CD4-positive, CD25-positive, alpha-beta regulatory T cell (primary cell): ENCODE results near the gene C10orf90. TPM values are rescaled to one million over a fixed set of nuclear protein-coding genes. Genes with fewer than 3 reads are reported as not detected.

ENCODE experiments used
- ATAC-seq, 2 donors: fragments of 150-1000 bp; cut with Tn5 transposase; one replicate each; pipeline ENCODE4 v1.10.0; 2021; ENCODE audit warnings: low read depth in 2 of 2, moderate number of reproducible peaks in 2 of 2, moderate library complexity in 1 of 2
- DNase-seq, 3 donors: peaks; one replicate each; pipeline versions ENCODE4 v3.0.0 to v3.0.0-alpha.2; 2012 to 2022; ENCODE audit warnings: mixed read lengths in 1 of 3
- H3K27ac ChIP-seq: one replicate; pipeline ENCODE4 v1.7.0; 2013; ENCODE audit warnings: mild to moderate bottlenecking, low read length; ENCODE audit not compliant: insufficient read depth, poor library complexity, severe bottlenecking
- H3K27me3 ChIP-seq: one replicate; pipeline ENCODE4 v1.7.0; 2013; ENCODE audit warnings: low read length; ENCODE audit not compliant: control insufficient read depth, insufficient read depth
- H3K36me3 ChIP-seq: one replicate; pipeline ENCODE4 v1.7.0; 2013; ENCODE audit warnings: mild to moderate bottlenecking, low read length, moderate library complexity; ENCODE audit not compliant: control insufficient read depth, insufficient read depth
- H3K4me1 ChIP-seq: 2 replicates; pipeline ENCODE4 v1.7.0; 2013; ENCODE audit warnings: mild to moderate bottlenecking, low read length; ENCODE audit not compliant: insufficient read depth, control insufficient read depth, poor library complexity, severe bottlenecking
- H3K4me3 ChIP-seq: one replicate; pipeline ENCODE4 v1.7.0; 2013; ENCODE audit warnings: low read depth, mild to moderate bottlenecking, low read length, moderate library complexity
- H3K9me3 ChIP-seq, 2 experiments: 1 replicate in 1 of 2; 2 replicates in 1 of 2; pipeline ENCODE4 v1.7.0; 2013; ENCODE audit warnings: low read length in 2 of 2, mild to moderate bottlenecking in 1 of 2, moderate library complexity in 1 of 2; ENCODE audit not compliant: control insufficient read depth in 2 of 2
- H3K27ac Mint-ChIP-seq, 3 donors: one replicate each; pipeline ENCODE4 v1.8.0; 2020 to 2022; ENCODE audit warnings: mild to moderate bottlenecking in 3 of 3, mixed read lengths in 3 of 3, moderate library complexity in 2 of 3
- H3K27me3 Mint-ChIP-seq: one replicate; pipeline ENCODE4 v1.8.0; 2022; ENCODE audit warnings: mild to moderate bottlenecking, mixed read lengths
- H3K36me3 Mint-ChIP-seq: one replicate; pipeline ENCODE4 v1.8.0; 2020; ENCODE audit warnings: mixed read lengths
- H3K4me1 Mint-ChIP-seq, 4 donors: one replicate each; pipeline ENCODE4 v1.8.0; 2020 to 2022; ENCODE audit warnings: mixed read lengths in 4 of 4, mild to moderate bottlenecking in 1 of 4
- H3K4me3 Mint-ChIP-seq, 4 donors: one replicate each; pipeline ENCODE4 v1.8.0; 2020 to 2022; ENCODE audit warnings: mild to moderate bottlenecking in 4 of 4, mixed read lengths in 4 of 4, moderate library complexity in 3 of 4
- H3K9me3 Mint-ChIP-seq, 7 donors: one replicate each; pipeline ENCODE4 v1.8.0; 2020 to 2022; ENCODE audit warnings: mixed read lengths in 7 of 7, mild to moderate bottlenecking in 3 of 7, moderate library complexity in 2 of 7
- polyA plus RNA-seq, 4 donors: library from polyadenylated mRNA; unstranded; fragments of 300-500 nt; fragmentation: Illumina TruSeq; gene quantifications; one replicate each; pipeline ENCODE4 v1.2.3, GENCODE V29; 2021
- total RNA-seq: library from RNA; stranded (reverse); gene quantifications from one replicate; pipeline ENCODE4 v1.2.3, GENCODE V29; 2022

The C10orf90 gene
- total and polyA plus RNA-seq, 5 donors from 2014 or later, result not detected

DNA sequence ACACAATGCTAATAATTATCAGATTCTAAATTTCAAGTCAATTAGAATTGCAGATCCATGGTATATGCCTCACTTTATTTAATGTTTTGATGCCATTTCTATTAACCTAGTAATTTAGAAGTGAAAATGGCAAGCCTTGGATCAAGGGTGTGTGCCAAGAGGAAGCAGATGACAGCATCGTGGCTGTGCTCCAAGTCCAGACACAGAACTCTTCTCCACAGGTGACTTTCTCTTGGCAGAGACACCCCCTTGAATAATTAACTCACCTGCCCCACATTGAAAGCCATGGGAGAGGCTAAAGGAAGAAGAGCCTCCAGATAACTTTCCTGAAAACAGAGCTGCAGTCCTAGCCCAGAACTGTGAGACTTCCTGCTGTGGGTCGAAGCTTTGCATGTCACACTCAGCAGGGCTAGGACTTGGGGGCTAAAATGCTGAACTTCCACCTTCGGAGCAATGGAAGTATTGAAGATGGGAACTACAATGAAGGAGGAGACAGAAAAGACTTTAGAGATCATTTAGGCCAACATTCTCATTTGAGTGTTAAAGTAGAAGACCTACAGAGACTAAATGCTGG is 996 bp upstream of the C10orf90 start:
- no peak overlapping the region for H3K27ac ChIP-seq
- H3K36me3 ChIP-seq, result no peaks in the 10 kb centered on the region
- Mint-ChIP-seq H3K4me1 (peaks cover 0 to 15% (median 0%) of the 10 kb centered on the region in 4 donors), H3K27ac (no peak overlapping the region), H3K27me3 (peaks cover 4% of the 10 kb centered on the region), H3K9me3 (peaks cover 0 to 5% (median 2%) of the 10 kb centered on the region in 7 donors), H3K4me3 (peak overlapping the region in 1 of 4 donors; percentile 44), H3K36me3 (no peaks in the 10 kb centered on the region)
- H3K4me3 ChIP-seq, result peak overlapping the region; percentile 4
- H3K27me3 ChIP-seq, result no peaks in the 10 kb centered on the region
- no peak for ATAC-seq
- no peaks in the 10 kb centered on the region for H3K4me1 ChIP-seq
- no peaks in the 10 kb centered on the region for H3K9me3 ChIP-seq
- no peak for DNase-seq

DNA sequence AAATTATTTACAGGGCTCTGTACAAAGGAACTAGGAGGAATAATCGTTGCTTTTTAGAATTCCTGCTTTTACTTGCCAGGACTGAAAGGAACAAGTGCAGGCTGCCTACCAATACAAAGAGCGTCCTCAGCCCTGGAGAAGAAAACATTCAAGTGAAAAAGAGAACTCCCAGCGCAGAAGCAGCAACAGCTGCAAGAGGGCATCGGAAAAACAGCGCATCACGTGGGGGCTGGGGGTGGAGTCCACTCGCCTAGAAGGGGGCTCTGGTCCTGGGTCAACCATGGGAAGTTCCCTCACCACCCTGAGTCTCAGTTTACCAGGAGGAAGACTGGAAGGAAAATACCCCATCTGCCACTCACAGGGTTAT is 385 bp upstream of the C10orf90 start:
- DNase-seq, result no peak
- H3K36me3 ChIP-seq, result no peaks in the 10 kb centered on the region
- no peaks in the 10 kb centered on the region for H3K9me3 ChIP-seq
- Mint-ChIP-seq H3K4me3 (peak overlapping the region in 2 of 4 donors; percentile 40 to 62), H3K36me3 (no peaks in the 10 kb centered on the region), H3K27ac (no peak overlapping the region), H3K27me3 (peaks cover 4% of the 10 kb centered on the region), H3K9me3 (peaks cover 0 to 5% (median 2%) of the 10 kb centered on the region in 7 donors), H3K4me1 (peaks cover 0 to 15% (median 0%) of the 10 kb centered on the region in 4 donors)
- no peak for ATAC-seq
- peak overlapping the region; percentile 4 for H3K4me3 ChIP-seq
- no peaks in the 10 kb centered on the region for H3K27me3 ChIP-seq
- no peaks in the 10 kb centered on the region for H3K4me1 ChIP-seq
- no peak overlapping the region for H3K27ac ChIP-seq

DNA sequence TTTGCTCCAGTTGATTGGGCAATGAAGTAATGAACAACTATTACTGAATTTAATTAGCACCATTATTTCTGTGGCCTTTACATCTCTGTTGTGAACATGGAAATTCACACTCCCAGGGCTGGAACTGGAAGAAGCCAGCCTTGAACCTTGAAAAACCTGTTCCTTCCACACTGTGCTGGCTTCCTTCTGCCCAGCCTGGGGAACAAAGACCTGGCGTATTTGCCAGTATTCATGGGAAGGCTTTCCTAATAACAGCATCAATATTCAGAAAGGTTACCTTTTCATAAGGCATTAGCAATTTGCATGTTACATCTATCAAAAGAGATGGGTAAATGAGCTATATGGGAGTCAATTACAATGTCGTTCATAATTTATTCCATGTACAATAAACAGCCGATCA is 1.3 kb downstream of the C10orf90 start:
- Mint-ChIP-seq H3K27ac (no peak overlapping the region), H3K27me3 (peaks cover 6% of the 10 kb centered on the region), H3K4me1 (peaks cover 0 to 15% (median 2%) of the 10 kb centered on the region in 4 donors), H3K9me3 (peaks cover 0 to 5% (median 0%) of the 10 kb centered on the region in 7 donors), H3K4me3 (no peak overlapping the region), H3K36me3 (no peaks in the 10 kb centered on the region)
- H3K4me1 ChIP-seq, result no peaks in the 10 kb centered on the region
- H3K27me3 ChIP-seq, result no peaks in the 10 kb centered on the region
- H3K27ac ChIP-seq, result no peak overlapping the region
- ATAC-seq, result no peak
- no peaks in the 10 kb centered on the region for H3K36me3 ChIP-seq
- no peak for DNase-seq
- H3K9me3 ChIP-seq, result no peaks in the 10 kb centered on the region
- no peak overlapping the region for H3K4me3 ChIP-seq

DNA sequence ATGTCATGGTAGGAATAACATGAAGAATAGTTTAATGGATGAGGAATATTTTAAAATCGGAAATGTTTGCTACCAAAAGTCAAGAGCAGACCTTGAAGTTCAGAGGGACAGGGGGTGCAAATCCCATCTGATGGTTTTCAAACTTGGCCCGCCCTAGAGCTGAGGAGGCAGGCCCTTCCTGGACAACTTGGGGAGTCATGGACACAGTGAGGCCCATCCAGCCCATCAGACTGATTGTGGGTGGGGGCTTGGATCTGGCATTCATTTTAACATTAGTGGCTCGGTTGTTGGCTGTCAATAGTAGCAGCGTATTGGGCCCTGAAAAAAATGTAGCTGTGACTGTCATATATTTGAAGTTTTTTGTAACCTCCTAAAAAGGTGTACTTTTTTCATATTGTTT is 2.0 kb downstream of the C10orf90 start:
- no peak overlapping the region for H3K27ac Mint-ChIP-seq

DNA sequence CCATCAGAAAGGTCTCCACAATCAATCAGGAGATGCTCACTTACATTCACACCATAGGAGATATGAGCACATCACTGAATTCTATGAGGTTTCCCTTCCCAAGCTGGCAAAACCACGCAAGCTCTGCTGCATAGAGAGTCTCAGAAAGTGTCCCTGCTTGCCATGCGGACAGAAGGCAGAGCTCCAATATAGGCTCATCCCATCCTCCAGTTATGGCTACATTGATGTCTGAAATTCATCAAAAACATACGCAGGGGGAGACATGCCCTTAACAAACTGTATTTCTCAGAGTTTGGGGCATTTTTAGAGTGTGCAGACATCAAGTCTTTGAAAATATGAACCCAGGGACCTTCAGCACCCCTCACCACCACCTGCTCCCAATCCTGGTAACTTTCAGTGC is 2.9 kb downstream of the C10orf90 start:
- Mint-ChIP-seq H3K4me1 (peaks cover 0 to 27% (median 2%) of the 10 kb centered on the region in 4 donors), H3K27me3 (peaks cover 6% of the 10 kb centered on the region), H3K36me3 (no peaks in the 10 kb centered on the region), H3K27ac (no peak overlapping the region), H3K9me3 (peaks cover 0 to 5% (median 0%) of the 10 kb centered on the region in 7 donors), H3K4me3 (no peak overlapping the region)
- Histone ChIP-seq H3K36me3 (no peaks in the 10 kb centered on the region), H3K27ac (no peak overlapping the region), H3K27me3 (no peaks in the 10 kb centered on the region), H3K9me3 (no peaks in the 10 kb centered on the region), H3K4me3 (no peak overlapping the region), H3K4me1 (no peaks in the 10 kb centered on the region)
- DNase-seq (no peak), ATAC-seq (no peak)

More for the DNA sequence above, 2.0 kb downstream of the C10orf90 start:
- no peak overlapping the region for H3K4me3 Mint-ChIP-seq
- Histone ChIP-seq H3K36me3 (no peaks in the 10 kb centered on the region), H3K4me3 (no peak overlapping the region), H3K9me3 (no peaks in the 10 kb centered on the region), H3K27ac (no peak overlapping the region), H3K27me3 (no peaks in the 10 kb centered on the region), H3K4me1 (no peaks in the 10 kb centered on the region)
- peaks cover 0 to 18% (median 2%) of the 10 kb centered on the region in 4 donors for H3K4me1 Mint-ChIP-seq
- no peaks in the 10 kb centered on the region for H3K36me3 Mint-ChIP-seq
- ATAC-seq (no peak), DNase-seq (no peak)
- peaks cover 0 to 5% (median 0%) of the 10 kb centered on the region in 7 donors for H3K9me3 Mint-ChIP-seq
- H3K27me3 Mint-ChIP-seq, result peaks cover 6% of the 10 kb centered on the region

DNA sequence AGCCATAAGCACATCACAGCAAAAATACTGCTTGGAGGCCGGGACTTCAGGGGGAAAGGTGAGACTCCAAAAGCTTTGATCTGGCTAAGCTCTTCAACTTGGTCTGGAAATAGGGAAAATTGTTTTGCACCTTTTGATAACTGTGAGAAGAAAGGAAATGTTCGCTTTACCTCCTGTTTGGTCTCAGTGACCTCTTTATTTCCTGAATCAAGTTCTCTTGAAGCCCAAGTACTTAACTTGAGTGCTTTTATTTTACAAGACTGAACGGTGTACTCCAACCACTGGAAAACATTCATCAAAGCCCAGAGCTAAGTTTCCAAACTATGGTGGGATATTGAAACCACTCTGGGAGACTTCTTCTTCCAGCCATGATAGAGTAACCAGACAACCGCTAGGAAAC is 5.3 kb downstream of the C10orf90 start:
- Histone ChIP-seq H3K9me3 (no peaks in the 10 kb centered on the region), H3K4me3 (no peak overlapping the region), H3K36me3 (no peaks in the 10 kb centered on the region), H3K27ac (no peak overlapping the region), H3K4me1 (no peaks in the 10 kb centered on the region), H3K27me3 (no peaks in the 10 kb centered on the region)
- Mint-ChIP-seq H3K9me3 (no peaks in the 10 kb centered on the region), H3K36me3 (no peaks in the 10 kb centered on the region), H3K4me3 (no peak overlapping the region), H3K27ac (no peak overlapping the region), H3K4me1 (peaks cover 0 to 13% (median 2%) of the 10 kb centered on the region in 4 donors), H3K27me3 (peaks cover 6% of the 10 kb centered on the region)
- no peak for DNase-seq
- ATAC-seq, result no peak

DNA sequence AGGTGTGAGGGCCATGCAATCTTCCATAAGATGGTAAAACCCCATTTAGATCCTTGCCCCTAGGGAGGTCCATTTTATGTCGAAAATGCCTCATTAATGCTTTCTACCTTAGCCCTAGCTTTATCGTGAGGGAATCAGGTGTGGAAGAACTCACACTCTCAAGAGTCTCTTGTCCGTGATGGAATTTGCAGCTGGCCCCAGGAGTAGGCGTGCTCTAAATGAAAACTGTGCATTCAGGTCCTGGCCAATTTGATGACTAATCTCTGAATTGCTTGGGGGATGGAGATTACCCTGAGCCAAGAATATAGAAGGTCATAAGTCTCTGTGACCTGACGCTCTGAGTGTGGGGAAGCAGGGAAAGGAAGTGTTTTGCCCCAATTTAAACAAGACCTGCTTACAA is 6.6 kb downstream of the C10orf90 start:
- H3K4me1 Mint-ChIP-seq, result peaks cover 0 to 13% (median 2%) of the 10 kb centered on the region in 4 donors
- H3K4me3 Mint-ChIP-seq, result no peak overlapping the region
- no peaks in the 10 kb centered on the region for H3K4me1 ChIP-seq
- H3K9me3 Mint-ChIP-seq, result no peaks in the 10 kb centered on the region
- H3K27ac Mint-ChIP-seq, result no peak overlapping the region
- DNase-seq (no peak), ATAC-seq (no peak)
- H3K27me3 Mint-ChIP-seq, result peaks cover 6% of the 10 kb centered on the region
- H3K36me3 Mint-ChIP-seq, result no peaks in the 10 kb centered on the region
- no peaks in the 10 kb centered on the region for H3K9me3 ChIP-seq
- no peaks in the 10 kb centered on the region for H3K36me3 ChIP-seq
- no peak overlapping the region for H3K27ac ChIP-seq
- H3K4me3 ChIP-seq, result no peak overlapping the region
- H3K27me3 ChIP-seq, result no peaks in the 10 kb centered on the region

DNA sequence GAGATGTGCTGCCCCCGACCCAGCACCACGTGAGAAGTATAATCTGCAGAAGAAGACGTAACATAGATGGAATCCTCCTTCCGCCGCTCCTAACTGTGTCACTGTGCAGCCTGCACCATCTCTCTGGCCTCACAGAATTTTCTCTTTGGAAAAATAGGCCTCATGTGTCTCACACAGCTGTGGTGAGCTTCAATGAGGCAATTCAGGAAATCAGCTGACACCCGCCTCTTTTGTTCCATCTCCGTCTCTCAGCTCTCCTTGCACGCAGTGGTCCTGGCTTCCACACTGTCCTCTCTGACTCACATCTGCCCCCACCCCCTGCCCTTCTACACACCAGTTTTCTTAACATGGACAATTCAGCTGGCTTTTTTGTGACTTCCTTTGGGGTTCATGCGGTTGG is 7.2 kb downstream of the C10orf90 start:
- no peaks in the 10 kb centered on the region for H3K36me3 ChIP-seq
- Mint-ChIP-seq H3K9me3 (no peaks in the 10 kb centered on the region), H3K4me3 (no peak overlapping the region), H3K27ac (no peak overlapping the region), H3K36me3 (no peaks in the 10 kb centered on the region), H3K27me3 (peaks cover 6% of the 10 kb centered on the region), H3K4me1 (peaks cover 0 to 13% (median 2%) of the 10 kb centered on the region in 4 donors)
- no peak overlapping the region for H3K27ac ChIP-seq
- no peaks in the 10 kb centered on the region for H3K27me3 ChIP-seq
- H3K4me3 ChIP-seq, result no peak overlapping the region
- no peak for ATAC-seq
- no peaks in the 10 kb centered on the region for H3K4me1 ChIP-seq
- DNase-seq, result no peak
- no peaks in the 10 kb centered on the region for H3K9me3 ChIP-seq
